ENCODE results near the gene RCAN1. TPM values are rescaled to one million over a fixed set of nuclear protein-coding genes. Genes with fewer than 3 reads are reported as not detected.

RCAN1 gene
- total RNA-seq, 1 donor from 2014 or later: 30.1 TPM

- TF ChIP-seq, protein P1, sequence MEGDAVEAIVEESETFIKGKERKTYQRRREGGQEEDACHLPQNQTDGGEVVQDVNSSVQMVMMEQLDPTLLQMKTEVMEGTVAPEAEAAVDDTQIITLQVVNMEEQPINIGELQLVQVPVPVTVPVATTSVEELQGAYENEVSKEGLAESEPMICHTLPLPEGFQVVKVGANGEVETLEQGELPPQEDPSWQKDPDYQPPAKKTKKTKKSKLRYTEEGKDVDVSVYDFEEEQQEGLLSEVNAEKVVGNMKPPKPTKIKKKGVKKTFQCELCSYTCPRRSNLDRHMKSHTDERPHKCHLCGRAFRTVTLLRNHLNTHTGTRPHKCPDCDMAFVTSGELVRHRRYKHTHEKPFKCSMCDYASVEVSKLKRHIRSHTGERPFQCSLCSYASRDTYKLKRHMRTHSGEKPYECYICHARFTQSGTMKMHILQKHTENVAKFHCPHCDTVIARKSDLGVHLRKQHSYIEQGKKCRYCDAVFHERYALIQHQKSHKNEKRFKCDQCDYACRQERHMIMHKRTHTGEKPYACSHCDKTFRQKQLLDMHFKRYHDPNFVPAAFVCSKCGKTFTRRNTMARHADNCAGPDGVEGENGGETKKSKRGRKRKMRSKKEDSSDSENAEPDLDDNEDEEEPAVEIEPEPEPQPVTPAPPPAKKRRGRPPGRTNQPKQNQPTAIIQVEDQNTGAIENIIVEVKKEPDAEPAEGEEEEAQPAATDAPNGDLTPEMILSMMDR (conservative IDR thresholded peaks at IDR 0.05; ENCODE audit: low read depth, low read length): no peak
- H3K4me3 ChIP-seq (ENCODE audit: low read depth, low read length): no peak overlapping the region
- DNase-seq (ENCODE audit: low read depth): no peak
Observed at GRCh38 chr21:34519694-34520093, 95.2 kb downstream of the RCAN1 start.

GRCh38 chr21:34519016-34519415, 95.9 kb downstream of the RCAN1 start:
- TF ChIP-seq, protein P1 (conservative IDR thresholded peaks at IDR 0.05; ENCODE audit: low read depth, low read length): no peak
- no peak overlapping the region for H3K4me3 ChIP-seq (ENCODE audit: low read depth, low read length)
- DNase-seq (ENCODE audit: low read depth): no peak

- TF ChIP-seq, protein P1 (conservative IDR thresholded peaks at IDR 0.05; ENCODE audit: low read depth, low read length): no peak
- no peak overlapping the region for H3K4me3 ChIP-seq (ENCODE audit: low read depth, low read length)
- DNase-seq (ENCODE audit: low read depth): no peak
Observed at GRCh38 chr21:34518301-34518700, 96.6 kb downstream of the RCAN1 start.

DNA sequence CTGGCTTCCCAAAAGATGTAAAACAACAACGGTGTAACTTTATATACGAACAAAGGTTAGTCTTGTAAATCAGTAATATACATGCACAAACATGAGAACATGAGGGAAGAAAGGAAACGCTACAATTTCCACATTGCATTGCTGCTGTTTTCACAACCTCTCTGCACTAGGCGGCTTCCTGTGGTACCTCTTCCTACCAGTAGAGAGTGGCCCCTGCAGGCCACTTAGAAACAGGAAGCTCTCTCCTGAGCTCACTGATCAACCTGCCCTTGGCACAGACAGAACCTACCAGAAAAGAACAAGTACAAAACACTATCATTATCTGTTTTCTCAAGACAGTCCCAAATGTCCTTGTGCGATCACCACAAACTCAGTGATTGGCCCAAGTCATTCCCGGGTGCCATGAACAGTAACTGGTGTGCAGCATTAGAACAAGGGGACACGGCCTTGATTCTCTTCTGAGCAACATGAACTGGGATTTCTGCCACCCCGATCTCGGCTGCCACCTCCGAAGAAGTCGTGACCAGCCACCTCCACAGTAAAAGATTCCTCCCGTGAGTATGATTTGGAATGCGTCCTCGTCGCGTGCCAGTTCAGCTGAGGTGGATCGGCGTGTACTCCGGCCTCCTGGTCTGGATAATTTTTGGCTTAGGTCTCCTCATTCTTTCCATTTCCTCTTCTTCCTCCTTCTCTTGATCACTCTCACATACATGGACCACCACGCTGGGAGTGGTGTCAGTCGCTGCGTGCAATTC, 97.2 kb downstream of the RCAN1 start:
- TF ChIP-seq, protein P1 (conservative IDR thresholded peaks at IDR 0.05; ENCODE audit: low read depth, low read length): peak; percentile 55
- no peak overlapping the region for H3K4me3 ChIP-seq (ENCODE audit: low read depth, low read length)
- DNase-seq (ENCODE audit: low read depth): no peak

GRCh38 chr21:34517039-34517438, 97.9 kb downstream of the RCAN1 start:
- no peak for DNase-seq (ENCODE audit: low read depth)
- TF ChIP-seq, protein P1 (conservative IDR thresholded peaks at IDR 0.05; ENCODE audit: low read depth, low read length): no peak
- H3K4me3 ChIP-seq (ENCODE audit: low read depth, low read length): no peak overlapping the region

DNA sequence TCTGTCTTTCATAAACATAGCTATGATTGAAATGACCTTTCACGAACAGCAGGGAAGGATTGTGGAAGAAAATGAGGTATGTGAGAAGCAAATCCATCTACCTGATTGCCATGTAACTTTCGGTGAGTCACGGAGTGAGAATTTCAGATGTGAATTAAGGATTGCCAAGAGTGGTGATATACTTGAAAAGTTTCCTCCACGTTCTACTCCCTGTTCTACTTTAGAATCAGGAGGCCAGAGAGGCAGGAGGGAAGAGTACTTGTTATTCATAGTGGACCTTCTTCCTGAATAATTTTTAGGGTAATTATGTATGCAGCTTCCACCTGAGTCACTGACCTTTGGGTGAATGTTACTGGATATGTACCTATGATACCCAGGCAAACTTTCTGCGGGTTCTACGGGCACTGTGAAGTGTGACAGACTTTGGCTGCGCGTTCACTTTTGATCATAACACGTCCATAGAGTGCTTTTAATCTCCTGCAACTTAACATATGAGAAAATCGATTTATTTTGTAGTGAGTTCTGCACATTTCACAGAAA, 100.3 kb downstream of the RCAN1 start:
- TF ChIP-seq, protein P1 (conservative IDR thresholded peaks at IDR 0.05; ENCODE audit: low read depth, low read length): no peak
- no peak for DNase-seq (ENCODE audit: low read depth)
- H3K4me3 ChIP-seq (ENCODE audit: low read depth, low read length): no peak overlapping the region
